A673 (cell line): ENCODE measurements around the gene LHX6. TPM values are rescaled to one million over a fixed set of nuclear protein-coding genes. Genes with fewer than 3 reads are reported as not detected.

Experiments
- BruUV-seq: library from RNA; stranded (reverse); fragments of 400-500 nt; replicated peaks from 2 replicates; lab custom pipeline; 2021; lab: Mats Ljungman, UMichigan
- CTCF ChIA-PET: fragments of 300-600 bp; sonication (Branson Sonifier 250); formaldehyde crosslinking; loops from one replicate; lab custom pipeline; 2022; ENCODE audit warnings: antibody characterized with exemption; lab: Charles Lee
- POLR2A ChIA-PET: fragments of 300-600 bp; sonication (Branson Sonifier 250); formaldehyde crosslinking; loops from one replicate; lab custom pipeline; 2022; ENCODE audit warnings: antibody characterized with exemption; ENCODE audit not compliant: low non-redundant PET; lab: Charles Lee
- DNase-seq: peaks from one replicate; pipeline ENCODE4 v3.0.0-alpha.2; 2015; ENCODE audit warnings: low spot score
- H3K27ac ChIP-seq: fragments of 200-600 bp; sonication (generic); 2 replicates; pipeline ENCODE4 v1.5.1; 2016; ENCODE audit warnings: mixed run types, low read depth, mild to moderate bottlenecking, mixed read lengths, antibody characterized with exemption, low read length; ENCODE audit not compliant: poor library complexity, severe bottlenecking
- H3K27me3 ChIP-seq: fragments of 200-600 bp; sonication (generic); replicated peaks from 2 replicates; pipeline ENCODE4 v1.6.1; 2017; ENCODE audit warnings: mixed run types, low read depth, mild to moderate bottlenecking, mixed read lengths, antibody characterized with exemption, low read length; ENCODE audit not compliant: insufficient read depth, poor library complexity
- H3K36me3 ChIP-seq: fragments of 200-600 bp; sonication (generic); 2 replicates; pipeline ENCODE4 v1.6.1; 2016; ENCODE audit warnings: mixed run types, mild to moderate bottlenecking, mixed read lengths, antibody characterized with exemption, low read length; ENCODE audit not compliant: insufficient read depth, poor library complexity, severe bottlenecking
- H3K4me1 ChIP-seq: fragments of 200-600 bp; sonication (generic); 2 replicates; pipeline ENCODE4 v1.6.1; 2017; ENCODE audit warnings: mixed run types, mild to moderate bottlenecking, mixed read lengths, antibody characterized with exemption, low read length; ENCODE audit not compliant: insufficient read depth, poor library complexity, severe bottlenecking
- H3K4me3 ChIP-seq: fragments of 200-600 bp; sonication (generic); 2 replicates; pipeline ENCODE4 v1.5.1; 2016; ENCODE audit warnings: low read depth, mixed run types, mild to moderate bottlenecking, mixed read lengths, low read length; ENCODE audit not compliant: poor library complexity, severe bottlenecking
- H3K9me3 ChIP-seq: fragments of 200-600 bp; sonication (generic); 2 replicates; pipeline ENCODE4 v1.6.1; 2016; ENCODE audit warnings: mixed run types, low read depth, mild to moderate bottlenecking, mixed read lengths, antibody characterized with exemption, low read length; ENCODE audit not compliant: poor library complexity, severe bottlenecking
- CTCF ChIP-seq: fragments of 300-800, 200-600 bp; sonication (generic); conservative IDR thresholded peaks from 2 replicates; pipeline ENCODE4 v1.5.1; 2017; ENCODE audit warnings: low read depth, mild to moderate bottlenecking, antibody characterized with exemption, low read length, moderate library complexity, mixed read lengths
- EZH2 ChIP-seq: fragments of 200-600 bp; sonication (generic); IDR thresholded peaks from 2 replicates; pipeline ENCODE4 v1.6.1; 2017; ENCODE audit warnings: borderline replicate concordance, low read depth, mild to moderate bottlenecking, mixed read lengths, antibody characterized with exemption, low read length; ENCODE audit not compliant: poor library complexity, severe bottlenecking
- intact Hi-C: fragments of 100-400 bp; cut with micrococcal nuclease; formaldehyde crosslinking; loops from one replicate; pipeline ENCODE4 v1.10.0; 2022; ENCODE audit not compliant: unreplicated experiment
- total RNA-seq: library from RNA; stranded (reverse); gene quantifications from 2 replicates; pipeline ENCODE4 v1.2.3, GENCODE V29; 2021

The LHX6 gene
- total RNA-seq, 1 experiment from 2014 or later, result not detected

GRCh38 chr9:122221183-122221811, 7.5 kb downstream of the LHX6 start:
- POLR2A ChIA-PET, result no interaction called here

GRCh38 chr9:122220673-122221182, 8.0 kb downstream of the LHX6 start:
- H3K4me3 ChIP-seq, result no peak overlapping the region
- ChIA-PET POLR2A (no interaction called here), CTCF (interaction anchor here (0.6 kb wide), 1 partner anchor 481 kb away, joined by 3 read pairs; no protein-coding TSS in a partner anchor)
- H3K36me3 ChIP-seq, result no peaks in the 10 kb centered on the region
- intact Hi-C loops, result no loop called here
- H3K9me3 ChIP-seq, result no peaks in the 10 kb centered on the region
- H3K4me1 ChIP-seq, result peaks cover 5% of the 10 kb centered on the region
- no peak for DNase-seq
- H3K27ac ChIP-seq, result no peak overlapping the region
- peaks cover 98% of the 10 kb centered on the region for H3K27me3 ChIP-seq
- TF ChIP-seq EZH2 (no peak), CTCF (no peak)
- no TSS peak for BruUV-seq

More at GRCh38 chr9:122221183-122221811, 7.5 kb downstream of the LHX6 start:
- no peak for TF ChIP-seq EZH2
- no peak for TF ChIP-seq CTCF
- H3K4me3 ChIP-seq, result no peak overlapping the region
- intact Hi-C loops, result no loop called here
- no peak overlapping the region for H3K27ac ChIP-seq
- H3K27me3 ChIP-seq, result peaks cover 98% of the 10 kb centered on the region
- H3K4me1 ChIP-seq, result peaks cover 5% of the 10 kb centered on the region
- no peaks in the 10 kb centered on the region for H3K36me3 ChIP-seq
- DNase-seq, result no peak
- CTCF ChIA-PET, result interaction anchor here (0.6 kb wide), 1 partner anchor 481 kb away, joined by 3 read pairs; no protein-coding TSS in a partner anchor
- no peaks in the 10 kb centered on the region for H3K9me3 ChIP-seq
- no TSS peak for BruUV-seq

GRCh38 chr9:122219856-122220672, 8.7 kb downstream of the LHX6 start:
- Histone ChIP-seq H3K36me3 (no peaks in the 10 kb centered on the region), H3K4me3 (no peak overlapping the region), H3K9me3 (no peaks in the 10 kb centered on the region), H3K27me3 (peaks cover 98% of the 10 kb centered on the region), H3K4me1 (peaks cover 5% of the 10 kb centered on the region), H3K27ac (no peak overlapping the region)
- intact Hi-C loops, result no loop called here
- peak; percentile 27 for TF ChIP-seq EZH2
- no peak for TF ChIP-seq CTCF
- ChIA-PET CTCF (no interaction called here), POLR2A (no interaction called here)
- no TSS peak for BruUV-seq
- DNase-seq, result no peak
